Measurements from ENCODE around the gene POGLUT3. TPM values are rescaled to one million over a fixed set of nuclear protein-coding genes. Genes with fewer than 3 reads are reported as not detected.
A peak's percentile ranks its signal among the peaks of the same experiment; 100 is the strongest.

Gene POGLUT3
- total RNA-seq, 1 experiment from 2014 or later, result 20.6 TPM

GRCh38 chr11:108512708-108513107 lies 14.5 kb upstream of the POGLUT3 start:
- Histone ChIP-seq H3K9me3 (no peaks in the 10 kb centered on the region), H3K27me3 (no peaks in the 10 kb centered on the region), H3K4me3 (no peak overlapping the region), H3K36me3 (no peaks in the 10 kb centered on the region)
- no peak for DNase-seq

- no peaks in the 10 kb centered on the region for H3K27me3 ChIP-seq
- no peak for DNase-seq
- no peaks in the 10 kb centered on the region for H3K9me3 ChIP-seq
- no peak overlapping the region for H3K4me3 ChIP-seq
- H3K36me3 ChIP-seq, result no peaks in the 10 kb centered on the region
Observed at GRCh38 chr11:108511851-108512474, 13.8 kb upstream of the POGLUT3 start.

GRCh38 chr11:108508653-108509593 lies 10.7 kb upstream of the POGLUT3 start:
- DNase-seq, result no peak
- no peaks in the 10 kb centered on the region for H3K36me3 ChIP-seq
- no peaks in the 10 kb centered on the region for H3K27me3 ChIP-seq
- H3K9me3 ChIP-seq, result no peaks in the 10 kb centered on the region
- no peak overlapping the region for H3K4me3 ChIP-seq

GRCh38 chr11:108501396-108501795 lies 3.2 kb upstream of the POGLUT3 start:
- no peak for DNase-seq
- Histone ChIP-seq H3K36me3 (no peaks in the 10 kb centered on the region; the same call in 1 of the 2 replicates), H3K4me3 (no peak overlapping the region), H3K27me3 (no peaks in the 10 kb centered on the region), H3K9me3 (no peaks in the 10 kb centered on the region)

- Histone ChIP-seq H3K27me3 (no peaks in the 10 kb centered on the region), H3K36me3 (no peaks in the 10 kb centered on the region; the same call in 1 of the 2 replicates), H3K9me3 (no peaks in the 10 kb centered on the region), H3K4me3 (no peak overlapping the region)
- DNase-seq, result no peak
Observed at GRCh38 chr11:108500721-108501120, 2.5 kb upstream of the POGLUT3 start.

GRCh38 chr11:108500169-108500568 lies 2.0 kb upstream of the POGLUT3 start:
- no peak overlapping the region for H3K4me3 ChIP-seq
- DNase-seq, result no peak
- no peaks in the 10 kb centered on the region for H3K9me3 ChIP-seq
- H3K27me3 ChIP-seq, result no peaks in the 10 kb centered on the region
- H3K36me3 ChIP-seq, result no peaks in the 10 kb centered on the region; the same call in 1 of the 2 replicates

GRCh38 chr11:108498816-108499408 lies 728 bp upstream of the POGLUT3 start:
- Histone ChIP-seq H3K4me3 (peak overlapping the region; percentile 53), H3K36me3 (no peaks in the 10 kb centered on the region; the same call in 1 of the 2 replicates), H3K27me3 (no peaks in the 10 kb centered on the region), H3K9me3 (no peaks in the 10 kb centered on the region)
- no peak for DNase-seq

- Histone ChIP-seq H3K27me3 (no peaks in the 10 kb centered on the region), H3K4me3 (peak overlapping the region; percentile 53), H3K9me3 (no peaks in the 10 kb centered on the region), H3K36me3 (no peaks in the 10 kb centered on the region; the same call in 1 of the 2 replicates)
- DNase-seq, result peak; percentile 96
Observed at GRCh38 chr11:108497317-108498045, 703 bp downstream of the POGLUT3 start.

GRCh38 chr11:108496643-108497256 lies 1.4 kb downstream of the POGLUT3 start:
- H3K36me3 ChIP-seq, result no peaks in the 10 kb centered on the region; the same call in none of the 2 replicates
- H3K9me3 ChIP-seq, result no peaks in the 10 kb centered on the region
- DNase-seq, result no peak
- H3K4me3 ChIP-seq, result peak overlapping the region; percentile 53
- no peaks in the 10 kb centered on the region for H3K27me3 ChIP-seq

- DNase-seq, result no peak
- peaks cover 7% of the 10 kb centered on the region for H3K36me3 ChIP-seq
- no peak overlapping the region for H3K4me3 ChIP-seq
- H3K9me3 ChIP-seq, result no peaks in the 10 kb centered on the region
- H3K27me3 ChIP-seq, result no peaks in the 10 kb centered on the region
Observed at GRCh38 chr11:108495326-108495725, 2.9 kb downstream of the POGLUT3 start.

- Histone ChIP-seq H3K4me3 (no peak overlapping the region), H3K27me3 (no peaks in the 10 kb centered on the region), H3K36me3 (peaks cover 16% of the 10 kb centered on the region), H3K9me3 (no peaks in the 10 kb centered on the region)
- no peak for DNase-seq
Observed at GRCh38 chr11:108494182-108494581, 4.0 kb downstream of the POGLUT3 start.

GRCh38 chr11:108491936-108492335 lies 6.2 kb downstream of the POGLUT3 start:
- DNase-seq, result no peak
- Histone ChIP-seq H3K27me3 (no peaks in the 10 kb centered on the region), H3K4me3 (no peak overlapping the region), H3K36me3 (peaks cover 20% of the 10 kb centered on the region), H3K9me3 (no peaks in the 10 kb centered on the region)

- Histone ChIP-seq H3K36me3 (peaks cover 37% of the 10 kb centered on the region), H3K9me3 (no peaks in the 10 kb centered on the region), H3K4me3 (no peak overlapping the region), H3K27me3 (no peaks in the 10 kb centered on the region)
- DNase-seq, result no peak
Observed at GRCh38 chr11:108486828-108487227, 11.4 kb downstream of the POGLUT3 start.

GRCh38 chr11:108486331-108486730 lies 11.9 kb downstream of the POGLUT3 start:
- peaks cover 40% of the 10 kb centered on the region for H3K36me3 ChIP-seq
- no peaks in the 10 kb centered on the region for H3K9me3 ChIP-seq
- DNase-seq, result no peak
- H3K27me3 ChIP-seq, result no peaks in the 10 kb centered on the region
- H3K4me3 ChIP-seq, result no peak overlapping the region

- peaks cover 35% of the 10 kb centered on the region for H3K36me3 ChIP-seq
- no peak overlapping the region for H3K4me3 ChIP-seq
- no peak for DNase-seq
- H3K27me3 ChIP-seq, result no peaks in the 10 kb centered on the region
- no peaks in the 10 kb centered on the region for H3K9me3 ChIP-seq
Observed at GRCh38 chr11:108483163-108483562, 15.0 kb downstream of the POGLUT3 start.

All from MG63 (cell line).